Heart right ventricle (tissue), 16 donors: ENCODE measurements around the gene PODXL. TPM values are rescaled to one million over a fixed set of nuclear protein-coding genes. Genes with fewer than 3 reads are reported as not detected.

ENCODE experiments used
- ATAC-seq, 8 donors: fragments of 200-7000 bp; cut with Tn5 transposase; one replicate each; pipeline ENCODE4 v1.9.1; 2020; ENCODE audit warnings: mild to moderate bottlenecking in 8 of 8, moderate library complexity in 8 of 8, moderate number of reproducible peaks in 1 of 8
- DNase-seq, 2 donors: peaks; one replicate each; pipeline ENCODE4 v3.0.0-alpha.2; 2020
- H3K27ac ChIP-seq, 10 donors: fragments of 200-600 bp; sonication (generic) in 2 of 10; one replicate each; pipeline versions ENCODE4 v1.5.0 to v1.8.0; 2020 to 2022; ENCODE audit warnings: mild to moderate bottlenecking in 3 of 10
- H3K27me3 ChIP-seq, 7 donors: fragments of 200-600 bp; one replicate each; pipeline ENCODE4 v1.8.0; 2021 to 2022; ENCODE audit warnings: mild to moderate bottlenecking in 2 of 7
- H3K36me3 ChIP-seq, 9 donors: fragments of 200-600 bp; sonication (generic) in 1 of 9; one replicate each; pipeline versions ENCODE4 v1.5.0 to v1.8.0; 2020 to 2022; ENCODE audit warnings: mild to moderate bottlenecking in 2 of 9
- H3K4me1 ChIP-seq, 9 donors: fragments of 200-600 bp; sonication (generic) in 1 of 9; one replicate each; pipeline versions ENCODE4 v1.5.0 to v1.8.0; 2020 to 2022; ENCODE audit warnings: mild to moderate bottlenecking in 4 of 9
- H3K4me3 ChIP-seq, 10 donors: fragments of 200-600 bp; sonication (generic) in 2 of 10; one replicate each; pipeline versions ENCODE4 v1.5.0 to v1.8.0; 2020 to 2022; ENCODE audit warnings: mild to moderate bottlenecking in 7 of 10, moderate library complexity in 2 of 10
- H3K9me3 ChIP-seq, 11 donors: fragments of 200-600 bp in 10 of 11; sonication (generic) in 2 of 11; one replicate each; pipeline versions ENCODE4 v1.5.0 to v1.8.0; 2013 to 2022; ENCODE audit warnings: mild to moderate bottlenecking in 2 of 11, control low read depth in 1 of 11, moderate library complexity in 1 of 11
- CTCF ChIP-seq, 9 donors: fragments of 200-600 bp; sonication (generic) in 2 of 9; IDR thresholded peaks; one replicate each; pipeline versions ENCODE4 v1.5.0 to v1.8.0; 2021 to 2022; ENCODE audit warnings: antibody characterized with exemption in 9 of 9, mild to moderate bottlenecking in 5 of 9, moderate library complexity in 1 of 9
- WGBS, 2 donors: extraction: QIAGEN DNeasy Blood & Tissue Kit; methylation state at CpG; one replicate each; pipeline ENCODE4 v1.1.7; 2013; ENCODE audit warnings: inconsistent platforms in 1 of 2; 5-methylcytosine and 5-hydroxymethylcytosine counted together
- intact Hi-C, 10 donors: fragments of 100-400 bp; cut with DNase I; formaldehyde crosslinking; loops; one replicate each; pipeline versions ENCODE4 v1.11.1 to v1.14.2; 2022
- polyA plus RNA-seq, 2 donors: library from polyadenylated mRNA; stranded (reverse); fragments of 200-250 nt; gene quantifications; one replicate each; pipeline ENCODE4 v1.2.3, GENCODE V29; 2013
- total RNA-seq, 10 donors: library from RNA; stranded (reverse); fragmentation: NEBNext Ultra II Directional in 3 of 10; extraction: Animal tissue kit (Norgen Biotek cat#: 25700) in 3 of 10; gene quantifications; one replicate each; pipeline versions ENCODE4 v1.2.1 to v1.2.4, GENCODE V29; 2021 to 2023
- donor health status: Arrhythmogenic right ventricular cardiomyopathy.
- donor health status: ischemic (EF 13 %, LVEDD 7.1; RV severe dilation, severe dysfunction).
- donor health status: healthy with polysubstance abuse.
- donor health status: DM: no; HTN: yes; CAD: no.
- donor health status: DM: no; HTN: no; CAD: no.
- donor health status: ischemic (EF 25% LVEDD 6.9; RV normal size, moderate dysfunction).
- donor health status: ischemic (EF 25% LVEDD 5.7; RV mildly dilated, moderate dysfunction).
- donor health status: healthy.
- donor health status: DM: yes; HTN: yes; CAD: no.
- donor health status: Ischemic cardiomyopathy.
- donor health status: ischemic (EF 35%, LVEDD 5.7; RV mildly dilated, moderate dysfunction).
- donor health status: nonischemic (EF 11% LVEDD 7.7; RV severe dilation, severe dysfunction).
- donor health status: DM: yes; HTN: yes; CAD: no.
- donor health status: PGD.
- donor health status: ischemic (EF 29% LVEDD 5.4; RV normal size, mild dysfunction).
- donor health status: nonischemic (EF 23%, LVEDD 6.1; RV moderate dilation, normal function).

The PODXL gene
- total and polyA plus RNA-seq, 12 donors: 34.4 to 162 (median 65.2) TPM

GRCh38 chr7:131501930-131502685 lies 54.3 kb downstream of the PODXL start:
- WGBS, 2 donors: 66 to 77% methylated on average over 14 of the region's 14 CpGs
- peaks cover 15 to 53% (median 37%) of the 10 kb centered on the region in 9 donors for H3K4me1 ChIP-seq
- no peaks in the 10 kb centered on the region for H3K27me3 ChIP-seq
- H3K4me3 ChIP-seq: no peak overlapping the region
- H3K27ac ChIP-seq: peak overlapping the region; percentile 26 to 91 (median 62)
- TF ChIP-seq CTCF (IDR thresholded peaks at IDR 0.05): no peak
- ATAC-seq: peak in 4 of 8 donors; percentile 10 to 28 (median 17)
- intact Hi-C loops: loop anchor here in 1 of 10 donors (10.0 kb wide), 1 partner anchor 387 kb away; no protein-coding TSS in a partner anchor
- peaks cover 0 to 99% (median 17%) of the 10 kb centered on the region in 9 donors for H3K36me3 ChIP-seq
- DNase-seq: no peak
- no peaks in the 10 kb centered on the region for H3K9me3 ChIP-seq

GRCh38 chr7:131501422-131501821 lies 55.0 kb downstream of the PODXL start:
- intact Hi-C loops: loop anchor here in 1 of 10 donors (10.0 kb wide), 1 partner anchor 387 kb away; no protein-coding TSS in a partner anchor
- H3K4me1 ChIP-seq: peaks cover 15 to 53% (median 37%) of the 10 kb centered on the region in 9 donors
- no peak for TF ChIP-seq CTCF (IDR thresholded peaks at IDR 0.05)
- ATAC-seq: no peak
- peak overlapping the region in 5 of 10 donors; percentile 59 to 91 (median 75) for H3K27ac ChIP-seq
- WGBS, 2 donors: 82 to 88% methylated on average over 3 of the region's 3 CpGs
- no peaks in the 10 kb centered on the region for H3K27me3 ChIP-seq
- no peak for DNase-seq
- H3K36me3 ChIP-seq: peaks cover 0 to 98% (median 17%) of the 10 kb centered on the region in 9 donors
- no peak overlapping the region for H3K4me3 ChIP-seq
- H3K9me3 ChIP-seq: no peaks in the 10 kb centered on the region

GRCh38 chr7:131500357-131500756 lies 56.1 kb downstream of the PODXL start:
- DNase-seq (no peak), ATAC-seq (no peak)
- Histone ChIP-seq H3K4me3 (no peak overlapping the region), H3K9me3 (no peaks in the 10 kb centered on the region), H3K27ac (no peak overlapping the region), H3K4me1 (peaks cover 15 to 53% (median 37%) of the 10 kb centered on the region in 9 donors), H3K27me3 (no peaks in the 10 kb centered on the region), H3K36me3 (peaks cover 0 to 87% (median 17%) of the 10 kb centered on the region in 9 donors)
- TF ChIP-seq CTCF (IDR thresholded peaks at IDR 0.05): no peak
- WGBS, 2 donors: 97 to 100% methylated on average over 1 of the region's 1 CpG
- intact Hi-C loops: loop anchor here in 1 of 10 donors (10.0 kb wide), 1 partner anchor 386 kb away; no protein-coding TSS in a partner anchor

- intact Hi-C loops: loop anchor here in 1 of 10 donors (10.0 kb wide), 1 partner anchor 385 kb away; no protein-coding TSS in a partner anchor
- WGBS, 2 donors: 92 to 93% methylated on average over 6 of the region's 6 CpGs
- H3K4me3 ChIP-seq: no peak overlapping the region
Observed at GRCh38 chr7:131499801-131500200, 56.6 kb downstream of the PODXL start.

More at GRCh38 chr7:131499801-131500200, 56.6 kb downstream of the PODXL start:
- ATAC-seq (no peak), DNase-seq (no peak)
- Histone ChIP-seq H3K27ac (no peak overlapping the region), H3K36me3 (peaks cover 0 to 82% (median 12%) of the 10 kb centered on the region in 9 donors), H3K4me1 (peaks cover 15 to 51% (median 37%) of the 10 kb centered on the region in 9 donors), H3K27me3 (no peaks in the 10 kb centered on the region), H3K9me3 (no peaks in the 10 kb centered on the region)
- TF ChIP-seq CTCF (IDR thresholded peaks at IDR 0.05): no peak
